OCI-LY1 (cell line): ENCODE measurements around the gene EYA2.
"Not testable (repeated sequence)": the region's sequence is repeated elsewhere in the genome, so short reads cannot be mapped to it uniquely, and the experiment has no call there.

Source experiments
- H2AFZ ChIP-seq: fragments of 200-600 bp; sonication (generic), shearing (Covaris generic); 2 replicates; pipeline ENCODE4 v1.6.0; 2014; ENCODE audit warnings: antibody characterized with exemption, mild to moderate bottlenecking, low read length
- H3F3A ChIP-seq: fragments of 200-600 bp; sonication (generic), shearing (Covaris generic); 2 replicates; pipeline ENCODE4 v1.6.0; 2014; ENCODE audit warnings: mild to moderate bottlenecking, antibody characterized with exemption, low read length, moderate library complexity; ENCODE audit not compliant: insufficient read depth
- H3K27ac ChIP-seq: fragments of 200-600 bp; sonication (generic); 2 replicates; pipeline ENCODE4 v1.5.1; 2014; ENCODE audit warnings: low read length, mixed run types, mild to moderate bottlenecking, low read depth; ENCODE audit not compliant: poor library complexity, severe bottlenecking
- H3K27me3 ChIP-seq: fragments of 200-600 bp; sonication (generic); 2 replicates; pipeline ENCODE4 v1.6.0; 2014; ENCODE audit warnings: antibody characterized with exemption, mild to moderate bottlenecking, low read length, moderate library complexity; ENCODE audit not compliant: insufficient read depth
- H3K36me3 ChIP-seq: fragments of 200-600 bp; sonication (generic); 2 replicates; pipeline ENCODE4 v1.6.1; 2014; ENCODE audit warnings: mild to moderate bottlenecking, antibody characterized with exemption, low read length, moderate library complexity, mixed read lengths; ENCODE audit not compliant: insufficient read depth
- H3K4me1 ChIP-seq: fragments of 200-600 bp; sonication (generic); 2 replicates; pipeline ENCODE4 v1.5.1; 2014; ENCODE audit warnings: mild to moderate bottlenecking, low read length, moderate library complexity; ENCODE audit not compliant: insufficient read depth, severe bottlenecking
- H3K4me2 ChIP-seq: fragments of 200-600 bp; sonication (generic), shearing (Covaris generic); 2 replicates; pipeline ENCODE4 v1.6.1; 2014; ENCODE audit warnings: low read length
- H3K4me3 ChIP-seq: fragments of 200-600 bp; sonication (generic); 2 replicates; pipeline ENCODE4 v1.5.1; 2014; ENCODE audit warnings: low read length, low read depth, mild to moderate bottlenecking, mixed read lengths; ENCODE audit not compliant: poor library complexity, severe bottlenecking
- H3K79me2 ChIP-seq: fragments of 200-600 bp; shearing (Covaris generic); 2 replicates; pipeline ENCODE4 v1.6.1; 2016; ENCODE audit warnings: mixed run types, low read length, mixed read lengths; ENCODE audit not compliant: insufficient read depth
- H3K9ac ChIP-seq: fragments of 200-600 bp; sonication (generic), shearing (Covaris generic); 2 replicates; pipeline ENCODE4 v1.6.1; 2014; ENCODE audit warnings: mild to moderate bottlenecking, low read length, mixed read lengths
- H3K9me2 ChIP-seq: fragments of 200-600 bp; sonication (generic), shearing (Covaris generic); 2 replicates; pipeline ENCODE4 v1.6.1; 2014; ENCODE audit warnings: low read depth, mild to moderate bottlenecking, low read length, mixed read lengths
- H3K9me3 ChIP-seq: fragments of 200-600 bp; shearing (Covaris generic); 2 replicates; pipeline ENCODE4 v1.6.1; 2014; ENCODE audit warnings: low read length, mixed read lengths
- H4K20me1 ChIP-seq: fragments of 200-600 bp; sonication (generic), shearing (Covaris generic); 2 replicates; pipeline ENCODE4 v1.6.0; 2016; ENCODE audit warnings: mild to moderate bottlenecking, low read length; ENCODE audit not compliant: insufficient read depth
- EZH2 ChIP-seq: fragments of 200-600 bp; sonication (generic), shearing (Covaris generic); IDR thresholded peaks from 2 replicates; pipeline ENCODE4 v1.8.0; 2017; ENCODE audit warnings: borderline replicate concordance, mixed run types, mild to moderate bottlenecking, antibody characterized with exemption, low read length, moderate library complexity, mixed read lengths
- TF ChIP-seq, protein P1 (sequence below): fragments of 200-600 bp; sonication (generic), shearing (Covaris generic); IDR thresholded peaks from 2 replicates; pipeline ENCODE4 v1.5.1; 2017; ENCODE audit warnings: mild to moderate bottlenecking, antibody characterized with exemption, low read length, moderate library complexity, mixed read lengths

The EYA2 gene

DNA sequence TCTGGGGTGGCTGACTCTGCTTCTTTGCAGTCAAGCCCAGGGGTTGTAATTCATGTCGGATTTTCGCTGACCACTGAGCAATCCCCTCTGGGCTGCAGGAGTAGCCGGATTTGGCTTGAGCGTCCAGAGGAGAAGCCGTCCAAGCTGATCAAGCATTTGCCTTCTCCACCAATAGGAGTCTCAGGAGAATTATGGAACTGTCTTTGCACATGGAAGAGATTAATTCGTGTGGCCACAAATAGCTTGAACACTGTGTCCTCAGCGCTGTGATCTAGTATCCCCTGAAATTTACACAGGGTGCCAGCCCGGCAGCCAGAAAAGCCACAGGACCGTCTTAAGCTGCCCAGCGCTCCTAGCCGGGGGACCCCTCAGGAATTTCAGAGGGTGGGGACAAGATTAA is 37.1 kb downstream of the EYA2 start:
- no peak overlapping the region for H3K4me3 ChIP-seq
- H3F3A ChIP-seq: no peaks in the 10 kb centered on the region
- no peaks in the 10 kb centered on the region for H3K36me3 ChIP-seq
- H3K4me2 ChIP-seq: no peak overlapping the region
- H2AFZ ChIP-seq: no peak overlapping the region
- no peaks in the 10 kb centered on the region for H3K9me2 ChIP-seq
- H4K20me1 ChIP-seq: no peaks in the 10 kb centered on the region
- no peaks in the 10 kb centered on the region for H3K79me2 ChIP-seq
- no peak for TF ChIP-seq EZH2
- TF ChIP-seq, protein P1, sequence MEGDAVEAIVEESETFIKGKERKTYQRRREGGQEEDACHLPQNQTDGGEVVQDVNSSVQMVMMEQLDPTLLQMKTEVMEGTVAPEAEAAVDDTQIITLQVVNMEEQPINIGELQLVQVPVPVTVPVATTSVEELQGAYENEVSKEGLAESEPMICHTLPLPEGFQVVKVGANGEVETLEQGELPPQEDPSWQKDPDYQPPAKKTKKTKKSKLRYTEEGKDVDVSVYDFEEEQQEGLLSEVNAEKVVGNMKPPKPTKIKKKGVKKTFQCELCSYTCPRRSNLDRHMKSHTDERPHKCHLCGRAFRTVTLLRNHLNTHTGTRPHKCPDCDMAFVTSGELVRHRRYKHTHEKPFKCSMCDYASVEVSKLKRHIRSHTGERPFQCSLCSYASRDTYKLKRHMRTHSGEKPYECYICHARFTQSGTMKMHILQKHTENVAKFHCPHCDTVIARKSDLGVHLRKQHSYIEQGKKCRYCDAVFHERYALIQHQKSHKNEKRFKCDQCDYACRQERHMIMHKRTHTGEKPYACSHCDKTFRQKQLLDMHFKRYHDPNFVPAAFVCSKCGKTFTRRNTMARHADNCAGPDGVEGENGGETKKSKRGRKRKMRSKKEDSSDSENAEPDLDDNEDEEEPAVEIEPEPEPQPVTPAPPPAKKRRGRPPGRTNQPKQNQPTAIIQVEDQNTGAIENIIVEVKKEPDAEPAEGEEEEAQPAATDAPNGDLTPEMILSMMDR: no peak
- 0 out of 2 replicates have a peak, but pooled peaks cover 2% of the 10 kb centered on the region for H3K27me3 ChIP-seq
- no peaks in the 10 kb centered on the region for H3K4me1 ChIP-seq
- no peak overlapping the region for H3K9ac ChIP-seq
- no peak overlapping the region for H3K27ac ChIP-seq
- no peaks in the 10 kb centered on the region for H3K9me3 ChIP-seq

DNA sequence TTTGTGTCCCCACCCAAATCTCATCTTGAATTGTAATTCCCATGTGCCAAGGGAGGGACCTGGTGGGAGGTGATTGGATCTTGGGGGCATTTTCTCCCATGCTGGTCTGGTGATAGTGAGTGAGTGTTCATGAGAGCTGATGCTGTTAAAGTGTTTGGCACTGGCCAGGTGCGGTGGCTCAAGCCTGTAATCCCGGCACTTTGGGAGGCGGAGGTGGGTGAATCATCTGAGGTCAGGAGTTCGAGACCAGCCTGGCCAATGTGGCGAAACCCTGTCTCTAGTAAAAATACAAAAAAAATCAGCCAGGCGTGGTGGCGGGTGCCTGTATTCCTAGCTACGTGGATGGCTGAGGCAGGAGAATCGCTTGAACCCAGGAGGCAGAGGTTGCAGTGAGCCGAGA is 37.8 kb downstream of the EYA2 start:
- not testable (repeated sequence) for H3F3A ChIP-seq, H2AFZ ChIP-seq, H3K9me3 ChIP-seq, H3K79me2 ChIP-seq, H3K27me3 ChIP-seq, H3K9me2 ChIP-seq, H3K27ac ChIP-seq, H3K4me3 ChIP-seq, H3K4me1 ChIP-seq, H3K4me2 ChIP-seq, H3K9ac ChIP-seq, H4K20me1 ChIP-seq, H3K36me3 ChIP-seq

DNA sequence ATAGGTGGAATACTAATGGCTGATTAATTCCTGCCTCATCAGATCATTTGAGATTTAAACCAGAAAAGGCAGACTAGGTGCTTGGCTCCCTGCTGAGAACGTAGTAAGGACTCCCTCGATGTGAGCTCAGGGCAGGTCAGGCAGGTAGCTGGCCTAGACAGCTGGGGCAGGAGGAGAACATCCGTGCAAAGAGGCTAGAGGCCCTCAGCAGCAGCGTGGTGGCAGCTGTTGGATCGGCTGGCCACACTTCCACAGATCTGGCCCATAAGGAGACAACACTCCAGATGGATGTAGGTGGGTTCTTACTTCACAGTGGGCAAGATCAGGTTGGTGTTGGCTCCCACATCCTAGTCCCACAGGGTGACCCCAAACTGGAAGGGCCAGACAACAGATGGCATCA is 38.5 kb downstream of the EYA2 start:
- H3K9me3 ChIP-seq: no peaks in the 10 kb centered on the region
- no peaks in the 10 kb centered on the region for H3K4me1 ChIP-seq
- TF ChIP-seq, protein P1: no peak
- TF ChIP-seq EZH2: no peak
- H2AFZ ChIP-seq: no peak overlapping the region
- no peaks in the 10 kb centered on the region for H3K9me2 ChIP-seq
- no peak overlapping the region for H3K27ac ChIP-seq
- H3K9ac ChIP-seq: no peak overlapping the region
- H4K20me1 ChIP-seq: no peaks in the 10 kb centered on the region
- H3K27me3 ChIP-seq: 0 out of 2 replicates have a peak, but pooled peaks cover 4% of the 10 kb centered on the region
- no peaks in the 10 kb centered on the region for H3K79me2 ChIP-seq
- H3F3A ChIP-seq: no peaks in the 10 kb centered on the region
- no peaks in the 10 kb centered on the region for H3K36me3 ChIP-seq
- H3K4me2 ChIP-seq: no peak overlapping the region
- H3K4me3 ChIP-seq: no peak overlapping the region

DNA sequence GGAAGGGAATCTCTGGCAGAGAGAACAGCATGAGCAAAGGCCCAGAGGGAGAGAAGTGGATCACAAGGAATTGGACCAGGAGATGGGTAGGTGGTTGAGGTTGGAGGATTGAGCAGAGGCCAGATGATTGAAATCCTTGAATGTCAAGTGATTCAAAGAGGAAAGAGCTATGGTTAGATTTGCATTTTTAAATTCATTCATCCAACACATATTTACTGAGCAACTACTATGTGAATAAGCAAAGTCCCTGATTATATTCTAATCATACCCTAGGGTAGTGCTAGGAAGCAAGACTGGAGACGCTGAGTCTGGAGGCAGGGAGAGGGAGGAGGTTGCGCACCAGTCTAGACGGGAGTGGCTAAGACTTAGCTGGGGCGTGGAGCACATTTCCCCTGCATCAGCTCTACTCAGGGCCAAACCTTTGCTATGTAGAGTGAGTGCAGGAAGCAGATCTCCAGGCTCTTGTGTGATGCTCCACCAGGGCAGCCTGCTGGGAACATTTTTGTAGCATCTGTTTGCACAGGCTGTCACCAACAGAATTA is 40.2 kb downstream of the EYA2 start:
- H3K36me3 ChIP-seq: no peaks in the 10 kb centered on the region
- no peak overlapping the region for H3K27ac ChIP-seq
- no peaks in the 10 kb centered on the region for H3K9me2 ChIP-seq
- H3K79me2 ChIP-seq: no peaks in the 10 kb centered on the region
- no peaks in the 10 kb centered on the region for H3K4me1 ChIP-seq
- no peaks in the 10 kb centered on the region for H4K20me1 ChIP-seq
- H3K4me3 ChIP-seq: no peak overlapping the region
- H3F3A ChIP-seq: no peaks in the 10 kb centered on the region
- no peak overlapping the region for H3K4me2 ChIP-seq
- no peak for TF ChIP-seq EZH2
- TF ChIP-seq, protein P1: no peak
- no peaks in the 10 kb centered on the region for H3K9me3 ChIP-seq
- no peak overlapping the region for H2AFZ ChIP-seq
- no peak overlapping the region for H3K9ac ChIP-seq
- 0 out of 2 replicates have a peak, but pooled peaks cover 4% of the 10 kb centered on the region for H3K27me3 ChIP-seq
